Hematopoietic multipotent progenitor cell treated with erythropoietin and hydrocortisone succinate and interleukin-3 and kit ligand, for 17 days (in vitro differentiated cells): ENCODE measurements around the gene PDE4D.
A peak's percentile ranks its signal among the peaks of the same experiment; 100 is the strongest.
"Not testable (repeated sequence)": the region's sequence is repeated elsewhere in the genome, so short reads cannot be mapped to it uniquely, and the experiment has no call there.

Experiments used
- DNase-seq: peaks from one replicate; pipeline ENCODE4 v3.0.0-alpha.2; 2015; ENCODE audit warnings: low spot score

Gene PDE4D

GRCh38 chr5:59799668-59800346 lies 93.7 kb downstream of the PDE4D start:
- DNase-seq: peak; percentile 33

- no peak for DNase-seq
Observed at GRCh38 chr5:59798862-59799667, 94.5 kb downstream of the PDE4D start.

DNA sequence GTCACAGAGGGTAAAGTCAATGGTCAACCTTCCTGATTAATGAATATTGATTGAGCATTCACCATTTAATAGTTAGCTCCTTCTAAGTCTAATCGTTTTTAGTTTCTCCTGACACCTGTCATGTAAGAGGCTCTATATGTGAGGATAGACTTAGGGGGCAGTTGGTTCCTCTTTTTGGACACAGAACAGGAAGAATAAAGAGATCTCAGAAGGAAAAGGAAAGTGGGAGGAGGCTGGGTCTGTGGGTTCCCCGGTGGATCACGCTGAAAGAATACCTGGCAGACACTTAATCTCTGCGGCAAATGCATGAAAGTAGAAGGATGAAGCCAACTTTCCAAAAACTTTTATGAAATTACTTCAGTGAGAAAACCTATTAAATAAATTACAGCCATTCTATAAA lies 98.4 kb downstream of the PDE4D start:
- no peak for DNase-seq

DNA sequence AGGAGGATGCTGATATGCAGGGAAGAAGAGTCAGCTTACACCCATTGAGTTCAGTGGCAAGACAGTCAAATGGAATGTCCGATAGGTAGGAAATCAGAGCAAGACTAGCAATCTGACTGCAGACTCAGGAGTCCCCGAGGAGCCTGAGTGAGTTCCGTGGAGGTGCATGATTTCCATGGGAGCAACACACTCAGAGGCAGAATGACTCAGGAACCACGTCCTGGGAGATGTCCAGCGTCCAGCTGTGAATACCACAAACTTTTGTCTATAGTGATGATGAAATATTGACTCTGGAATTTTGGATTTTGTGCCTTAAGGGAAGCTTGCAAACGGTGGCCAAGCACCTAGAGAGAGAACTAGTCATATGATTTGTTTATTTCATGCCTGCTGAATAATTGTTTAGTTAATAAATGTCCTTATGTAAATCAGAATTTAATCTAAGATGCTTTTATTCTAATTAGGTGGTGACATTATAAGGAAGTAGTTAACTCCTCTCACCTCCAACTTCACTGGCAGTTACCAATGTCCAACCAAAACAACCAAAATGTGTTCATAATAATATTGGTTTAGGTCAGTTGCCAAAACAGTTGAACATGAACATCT lies 100.4 kb downstream of the PDE4D start:
- DNase-seq: no peak

GRCh38 chr5:59791617-59792016 lies 101.9 kb downstream of the PDE4D start:
- DNase-seq: no peak

GRCh38 chr5:59790776-59791475 lies 102.6 kb downstream of the PDE4D start:
- no peak for DNase-seq

DNA sequence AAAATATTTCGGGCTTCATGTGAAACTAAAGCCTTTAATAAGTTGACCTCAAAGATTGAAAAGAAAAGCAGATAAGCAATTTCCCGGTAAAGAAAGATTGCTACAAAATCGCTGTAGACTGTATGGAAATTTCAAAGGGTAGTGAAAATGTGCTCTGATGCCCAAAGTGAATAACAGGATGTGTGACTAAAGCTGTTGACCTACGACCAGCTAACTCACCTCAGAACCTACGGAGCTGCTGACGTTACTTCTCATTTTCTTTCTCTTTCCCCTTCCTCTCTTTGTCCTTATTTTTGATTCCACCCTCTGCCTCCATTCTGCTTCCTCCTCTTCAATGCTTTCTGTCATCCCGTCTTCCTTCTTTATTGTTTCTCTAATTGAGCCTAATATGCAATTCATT lies 103.2 kb downstream of the PDE4D start:
- no peak for DNase-seq

GRCh38 chr5:59789894-59790293 lies 103.6 kb downstream of the PDE4D start:
- DNase-seq: no peak

GRCh38 chr5:59789197-59789596 lies 104.3 kb downstream of the PDE4D start:
- no peak for DNase-seq

- DNase-seq: no peak
Observed at GRCh38 chr5:59786334-59786805, 107.2 kb downstream of the PDE4D start.

- DNase-seq: no peak
Observed at GRCh38 chr5:59785676-59786333, 107.7 kb downstream of the PDE4D start.

- DNase-seq: not testable (repeated sequence)
Observed at GRCh38 chr5:59784708-59785107, 108.8 kb downstream of the PDE4D start.

- DNase-seq: no peak
Observed at GRCh38 chr5:59783264-59783663, 110.3 kb downstream of the PDE4D start.

DNA sequence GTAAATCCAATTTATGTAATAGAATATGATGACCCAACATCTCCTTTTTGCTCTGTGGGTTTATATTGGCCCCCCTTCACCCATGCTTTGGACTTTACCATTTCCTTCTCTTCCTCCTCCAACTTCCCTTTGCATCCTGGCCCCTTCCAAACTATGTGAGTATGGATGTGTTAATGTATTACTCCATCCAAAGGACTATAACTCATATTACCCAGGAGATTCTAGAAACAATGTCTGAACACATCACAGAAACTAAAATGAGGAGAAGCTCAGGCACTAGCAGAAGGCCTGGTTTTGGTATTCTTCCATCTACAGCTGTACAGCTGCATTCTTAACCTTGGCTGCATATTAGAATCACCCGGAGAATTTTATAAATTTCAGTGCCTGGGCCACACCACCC lies 110.7 kb downstream of the PDE4D start:
- DNase-seq: no peak

DNA sequence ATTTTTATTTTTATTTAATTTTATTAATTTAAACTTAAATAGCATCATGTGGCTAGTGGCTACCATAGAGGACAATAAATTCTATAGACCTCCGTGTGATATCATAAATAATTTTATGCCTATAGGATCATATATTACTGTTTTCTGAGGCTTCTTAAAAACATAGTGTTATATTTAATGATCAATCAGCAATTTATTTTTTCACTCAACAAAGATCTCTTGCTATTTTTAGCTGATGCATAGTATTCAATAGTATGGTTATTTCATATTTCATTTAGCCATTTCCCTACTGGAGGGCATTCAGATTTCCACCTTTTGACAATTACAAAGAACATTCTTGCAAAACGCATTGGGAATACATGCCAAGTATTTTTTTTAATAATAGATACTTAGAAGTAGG lies 114.1 kb downstream of the PDE4D start:
- no peak for DNase-seq

DNA sequence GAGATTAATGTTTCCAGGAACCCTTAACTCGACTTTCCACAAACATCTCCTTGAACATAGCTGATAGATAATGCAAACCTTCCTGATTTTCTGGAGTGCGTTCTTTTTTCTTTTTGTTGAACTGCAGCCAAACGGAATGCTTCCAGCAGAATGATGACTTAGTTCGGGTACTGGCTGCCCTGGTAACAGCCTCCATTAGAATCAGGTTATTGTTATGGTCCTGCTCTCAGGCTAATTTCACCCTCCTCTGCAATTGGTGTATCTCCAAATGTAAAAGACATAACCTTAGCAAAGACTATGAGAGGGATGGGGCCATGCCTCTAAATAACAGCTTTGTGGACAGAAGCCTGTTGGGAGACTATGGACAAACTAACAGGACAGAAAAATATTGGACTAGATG lies 116.5 kb downstream of the PDE4D start:
- DNase-seq: no peak

DNA sequence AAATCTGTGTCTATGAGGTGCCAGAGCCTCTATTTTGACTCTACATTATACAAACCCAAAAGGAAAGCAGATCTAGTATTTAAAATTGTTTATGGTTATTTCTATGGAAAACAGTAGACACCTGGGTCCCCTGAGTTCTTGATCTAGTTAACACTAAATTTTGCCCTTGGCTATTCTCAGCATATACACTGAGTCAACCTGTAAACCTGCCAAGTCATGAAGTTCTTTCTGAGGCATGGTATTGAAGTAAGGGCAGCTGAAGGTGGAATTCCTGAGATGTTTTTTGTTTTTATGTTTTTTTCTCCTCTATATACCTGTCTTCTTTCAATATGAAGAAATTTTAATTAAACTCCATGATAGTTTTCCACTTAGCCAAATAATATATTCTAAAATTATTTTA lies 120.2 kb downstream of the PDE4D start:
- no peak for DNase-seq

GRCh38 chr5:59772757-59773156 lies 120.8 kb downstream of the PDE4D start:
- DNase-seq: no peak

DNA sequence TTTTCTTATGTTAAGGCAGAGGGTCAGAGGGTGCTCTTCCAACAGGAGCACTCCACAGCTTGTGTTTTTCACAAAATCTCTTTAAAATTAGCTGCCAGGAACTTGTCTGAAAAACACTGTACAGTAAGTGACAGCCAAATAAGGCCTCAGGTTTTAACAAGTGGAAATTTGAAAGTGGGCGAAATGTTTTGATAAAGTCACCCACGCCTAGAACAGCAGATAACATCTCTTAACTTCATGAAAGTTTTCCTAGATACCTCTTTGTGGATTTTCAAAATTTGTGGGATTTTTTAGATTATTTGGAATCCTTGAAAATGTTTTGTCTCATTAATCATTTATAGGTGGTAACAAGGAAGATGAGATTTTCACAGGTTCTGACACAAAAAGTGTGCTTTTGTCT lies 121.3 kb downstream of the PDE4D start:
- DNase-seq: no peak

DNA sequence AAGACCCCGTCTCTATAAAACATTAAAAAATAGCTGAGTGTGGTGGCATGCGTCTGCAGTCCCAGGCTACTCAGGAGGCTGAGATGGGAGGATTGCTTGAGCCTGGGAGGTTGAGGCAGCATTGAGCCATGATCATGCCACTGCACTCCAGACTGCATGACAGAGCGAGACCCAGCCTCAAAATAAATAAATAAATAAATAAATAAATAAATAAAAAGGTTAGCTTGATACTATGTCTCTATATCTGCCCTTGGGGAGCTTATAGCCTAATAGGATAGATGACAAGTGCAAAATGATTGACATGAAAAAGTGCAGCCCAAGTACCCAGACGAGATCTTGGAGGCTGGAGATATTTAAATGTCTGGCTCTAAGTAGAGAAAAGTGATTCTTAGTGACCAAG lies 122.6 kb downstream of the PDE4D start:
- DNase-seq: no peak

GRCh38 chr5:59769832-59770231 lies 123.7 kb downstream of the PDE4D start:
- DNase-seq: no peak

DNA sequence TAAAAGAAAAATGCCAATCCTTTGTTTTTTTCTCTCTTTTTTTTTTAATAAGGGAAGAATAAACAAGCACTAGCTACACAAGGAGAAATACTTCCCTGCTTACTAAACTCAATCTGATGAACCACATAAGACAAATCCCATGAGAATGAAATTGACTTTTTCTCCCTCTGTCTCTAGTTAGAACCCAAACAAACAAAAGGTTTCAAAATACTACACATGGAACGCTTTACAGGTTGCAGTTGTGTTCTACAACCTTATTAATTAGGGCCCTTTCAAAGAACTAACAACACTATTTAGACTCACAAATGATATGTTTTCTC lies 124.5 kb downstream of the PDE4D start:
- DNase-seq: no peak
